Measurements from ENCODE around the gene SPDL1.
A peak's percentile ranks its signal among the peaks of the same experiment; 100 is the strongest.
"Not testable (repeated sequence)": the region's sequence is repeated elsewhere in the genome, so short reads cannot be mapped to it uniquely, and the experiment has no call there.

Gene SPDL1

DNA sequence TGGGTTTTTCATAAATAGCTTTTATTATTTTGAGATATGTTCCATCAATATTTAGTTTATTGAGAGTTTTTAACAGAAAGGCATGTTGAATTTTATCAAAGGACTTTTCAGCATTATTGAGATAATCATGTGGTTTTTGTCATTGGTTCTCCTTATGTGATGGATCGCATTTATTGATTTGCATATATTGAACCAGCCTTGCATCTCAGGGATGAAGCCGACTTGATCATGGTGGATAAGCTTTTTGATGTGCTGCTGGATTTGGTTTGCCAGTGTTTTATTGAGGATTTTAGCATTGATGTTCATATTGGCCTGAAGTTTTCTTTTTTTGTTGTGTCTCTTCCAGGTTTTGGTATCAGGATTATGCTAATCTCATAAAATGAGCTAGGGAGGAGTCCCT, 40.7 kb downstream of the SPDL1 start:
- H3K9me3 ChIP-seq (ENCODE audit: control insufficient read depth in 2 of 2, low read length in 2 of 2); H3K4me3 ChIP-seq (ENCODE audit: low read length in 2 of 2); H3K4me1 ChIP-seq (ENCODE audit: control insufficient read depth in 2 of 2, insufficient read depth in 2 of 2, low read length in 2 of 2); H3K27ac ChIP-seq (ENCODE audit: low read depth in 2 of 2, low read length in 2 of 2); H3K36me3 ChIP-seq (ENCODE audit: control insufficient read depth in 2 of 2, insufficient read depth in 2 of 2, low read length in 2 of 2); H3K9ac ChIP-seq (ENCODE audit: low read depth in 1 of 2, low read length in 2 of 2); H3K27me3 ChIP-seq (ENCODE audit: control insufficient read depth in 2 of 2, insufficient read depth in 2 of 2, low read length in 2 of 2): not testable (repeated sequence)

GRCh38 chr5:169626779-169627178, 43.2 kb downstream of the SPDL1 start:
- Histone ChIP-seq H3K4me1 (ENCODE audit: control insufficient read depth in 2 of 2, insufficient read depth in 2 of 2, low read length in 2 of 2) (no peaks in the 10 kb centered on the region), H3K36me3 (ENCODE audit: control insufficient read depth in 2 of 2, insufficient read depth in 2 of 2, low read length in 2 of 2) (no peaks in the 10 kb centered on the region), H3K27ac (ENCODE audit: low read depth in 2 of 2, low read length in 2 of 2) (no peak overlapping the region), H3K27me3 (ENCODE audit: control insufficient read depth in 2 of 2, insufficient read depth in 2 of 2, low read length in 2 of 2) (no peaks in the 10 kb centered on the region), H3K4me3 (ENCODE audit: low read length in 2 of 2) (no peak overlapping the region), H3K9ac (ENCODE audit: low read depth in 1 of 2, low read length in 2 of 2) (no peak overlapping the region), H3K9me3 (ENCODE audit: control insufficient read depth in 2 of 2, low read length in 2 of 2) (no peaks in the 10 kb centered on the region)

- Histone ChIP-seq H3K27ac (ENCODE audit: low read depth in 2 of 2, low read length in 2 of 2) (no peak overlapping the region), H3K9me3 (ENCODE audit: control insufficient read depth in 2 of 2, low read length in 2 of 2) (no peaks in the 10 kb centered on the region), H3K4me1 (ENCODE audit: control insufficient read depth in 2 of 2, insufficient read depth in 2 of 2, low read length in 2 of 2) (no peaks in the 10 kb centered on the region), H3K27me3 (ENCODE audit: control insufficient read depth in 2 of 2, insufficient read depth in 2 of 2, low read length in 2 of 2) (no peaks in the 10 kb centered on the region), H3K36me3 (ENCODE audit: control insufficient read depth in 2 of 2, insufficient read depth in 2 of 2, low read length in 2 of 2) (no peaks in the 10 kb centered on the region), H3K9ac (ENCODE audit: low read depth in 1 of 2, low read length in 2 of 2) (no peak overlapping the region), H3K4me3 (ENCODE audit: low read length in 2 of 2) (no peak overlapping the region)
These were observed 44.0 kb downstream of the SPDL1 start for GRCh38 chr5:169627551-169627950.

DNA sequence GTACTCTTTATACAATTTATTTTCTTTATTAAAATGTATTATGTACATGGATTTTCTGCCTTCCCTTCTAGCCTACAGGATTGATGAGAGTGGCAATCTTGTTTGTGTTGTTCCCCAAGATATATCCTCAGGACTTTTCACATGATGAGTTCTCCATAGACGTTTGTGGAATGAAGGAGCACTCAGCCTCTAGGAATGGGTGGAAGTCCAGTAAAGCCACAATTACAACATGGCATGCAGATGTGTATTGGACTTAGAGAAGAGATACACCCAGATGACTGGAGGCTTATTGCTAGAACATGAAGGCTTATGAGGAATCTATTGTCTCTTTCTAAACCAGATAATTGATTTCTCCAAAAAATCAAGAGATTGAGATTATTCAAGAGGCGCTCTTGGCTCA, 45.3 kb downstream of the SPDL1 start:
- no peaks in the 10 kb centered on the region for H3K27me3 ChIP-seq (ENCODE audit: control insufficient read depth in 2 of 2, insufficient read depth in 2 of 2, low read length in 2 of 2)
- H3K9me3 ChIP-seq (ENCODE audit: control insufficient read depth in 2 of 2, low read length in 2 of 2): no peaks in the 10 kb centered on the region
- no peaks in the 10 kb centered on the region for H3K36me3 ChIP-seq (ENCODE audit: control insufficient read depth in 2 of 2, insufficient read depth in 2 of 2, low read length in 2 of 2)
- no peak overlapping the region for H3K27ac ChIP-seq (ENCODE audit: low read depth in 2 of 2, low read length in 2 of 2)
- no peaks in the 10 kb centered on the region for H3K4me1 ChIP-seq (ENCODE audit: control insufficient read depth in 2 of 2, insufficient read depth in 2 of 2, low read length in 2 of 2)
- no peak overlapping the region for H3K4me3 ChIP-seq (ENCODE audit: low read length in 2 of 2)
- H3K9ac ChIP-seq (ENCODE audit: low read depth in 1 of 2, low read length in 2 of 2): no peak overlapping the region

GRCh38 chr5:169629847-169630548, 46.4 kb downstream of the SPDL1 start:
- H3K9me3 ChIP-seq (ENCODE audit: control insufficient read depth in 2 of 2, low read length in 2 of 2): no peaks in the 10 kb centered on the region
- no peak overlapping the region for H3K27ac ChIP-seq (ENCODE audit: low read depth in 2 of 2, low read length in 2 of 2)
- H3K4me3 ChIP-seq (ENCODE audit: low read length in 2 of 2): no peak overlapping the region
- no peaks in the 10 kb centered on the region for H3K27me3 ChIP-seq (ENCODE audit: control insufficient read depth in 2 of 2, insufficient read depth in 2 of 2, low read length in 2 of 2)
- H3K36me3 ChIP-seq (ENCODE audit: control insufficient read depth in 2 of 2, insufficient read depth in 2 of 2, low read length in 2 of 2): no peaks in the 10 kb centered on the region
- H3K9ac ChIP-seq (ENCODE audit: low read depth in 1 of 2, low read length in 2 of 2): no peak overlapping the region
- no peaks in the 10 kb centered on the region for H3K4me1 ChIP-seq (ENCODE audit: control insufficient read depth in 2 of 2, insufficient read depth in 2 of 2, low read length in 2 of 2)

DNA sequence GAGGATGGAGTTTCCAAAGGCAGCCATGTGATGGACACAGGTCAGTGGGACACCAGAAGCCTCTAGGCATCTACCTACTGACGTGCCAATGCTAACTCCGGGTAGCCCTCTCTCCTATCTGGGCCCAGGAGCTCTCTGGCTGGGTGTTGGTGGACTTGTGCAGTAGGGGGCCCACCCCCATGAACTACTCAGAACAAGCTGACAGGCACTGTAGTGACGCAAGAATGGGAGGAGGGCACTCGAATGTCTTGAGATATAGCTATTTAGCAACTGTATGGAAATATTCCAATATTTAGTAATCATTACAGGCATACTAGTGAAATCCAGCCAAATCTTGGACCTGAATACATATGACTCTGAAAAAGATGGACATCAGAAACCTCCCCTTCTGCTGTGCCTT, 47.8 kb downstream of the SPDL1 start:
- no peaks in the 10 kb centered on the region for H3K4me1 ChIP-seq (ENCODE audit: control insufficient read depth in 2 of 2, insufficient read depth in 2 of 2, low read length in 2 of 2)
- no peak overlapping the region for H3K4me3 ChIP-seq (ENCODE audit: low read length in 2 of 2)
- H3K27me3 ChIP-seq (ENCODE audit: control insufficient read depth in 2 of 2, insufficient read depth in 2 of 2, low read length in 2 of 2): no peaks in the 10 kb centered on the region
- no peaks in the 10 kb centered on the region for H3K36me3 ChIP-seq (ENCODE audit: control insufficient read depth in 2 of 2, insufficient read depth in 2 of 2, low read length in 2 of 2)
- H3K27ac ChIP-seq (ENCODE audit: low read depth in 2 of 2, low read length in 2 of 2): no peak overlapping the region
- H3K9me3 ChIP-seq (ENCODE audit: control insufficient read depth in 2 of 2, low read length in 2 of 2): no peaks in the 10 kb centered on the region
- no peak overlapping the region for H3K9ac ChIP-seq (ENCODE audit: low read depth in 1 of 2, low read length in 2 of 2)

DNA sequence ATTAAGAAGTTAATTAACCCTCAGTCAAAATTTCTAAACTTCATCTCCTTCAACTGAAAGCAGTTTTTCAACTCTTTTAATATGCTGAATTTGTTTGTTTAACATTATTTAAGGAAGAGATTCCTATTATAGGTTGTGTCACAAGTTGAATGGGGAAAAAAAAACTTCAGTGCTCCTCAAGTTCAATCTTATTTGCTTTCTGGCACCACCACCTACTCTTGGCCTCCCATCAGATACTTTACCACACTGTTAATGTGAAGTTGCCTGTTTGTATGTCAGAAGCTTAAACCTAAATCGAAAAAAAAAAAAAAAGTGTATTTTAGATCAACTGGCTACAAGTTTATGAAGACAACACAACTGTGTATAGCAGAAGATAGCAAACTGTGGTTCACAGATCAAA, 49.4 kb downstream of the SPDL1 start:
- peaks cover 0 to 2% of the 10 kb centered on the region in 2 donors for H3K27me3 ChIP-seq (ENCODE audit: control insufficient read depth in 2 of 2, insufficient read depth in 2 of 2, low read length in 2 of 2)
- H3K36me3 ChIP-seq (ENCODE audit: control insufficient read depth in 2 of 2, insufficient read depth in 2 of 2, low read length in 2 of 2): no peaks in the 10 kb centered on the region
- H3K4me3 ChIP-seq (ENCODE audit: low read length in 2 of 2): no peak overlapping the region
- no peaks in the 10 kb centered on the region for H3K9me3 ChIP-seq (ENCODE audit: control insufficient read depth in 2 of 2, low read length in 2 of 2)
- no peak overlapping the region for H3K27ac ChIP-seq (ENCODE audit: low read depth in 2 of 2, low read length in 2 of 2)
- no peaks in the 10 kb centered on the region for H3K4me1 ChIP-seq (ENCODE audit: control insufficient read depth in 2 of 2, insufficient read depth in 2 of 2, low read length in 2 of 2)
- H3K9ac ChIP-seq (ENCODE audit: low read depth in 1 of 2, low read length in 2 of 2): no peak overlapping the region

- H3K4me3 ChIP-seq (ENCODE audit: low read length in 2 of 2): no peak overlapping the region
- no peak overlapping the region for H3K9ac ChIP-seq (ENCODE audit: low read depth in 1 of 2, low read length in 2 of 2)
- no peaks in the 10 kb centered on the region for H3K4me1 ChIP-seq (ENCODE audit: control insufficient read depth in 2 of 2, insufficient read depth in 2 of 2, low read length in 2 of 2)
- H3K9me3 ChIP-seq (ENCODE audit: control insufficient read depth in 2 of 2, low read length in 2 of 2): no peaks in the 10 kb centered on the region
- no peak overlapping the region for H3K27ac ChIP-seq (ENCODE audit: low read depth in 2 of 2, low read length in 2 of 2)
- peaks cover 0 to 2% of the 10 kb centered on the region in 2 donors for H3K27me3 ChIP-seq (ENCODE audit: control insufficient read depth in 2 of 2, insufficient read depth in 2 of 2, low read length in 2 of 2)
- no peaks in the 10 kb centered on the region for H3K36me3 ChIP-seq (ENCODE audit: control insufficient read depth in 2 of 2, insufficient read depth in 2 of 2, low read length in 2 of 2)
These were observed 51.0 kb downstream of the SPDL1 start for GRCh38 chr5:169634606-169635005.

- H3K27ac ChIP-seq (ENCODE audit: low read depth in 2 of 2, low read length in 2 of 2): no peak overlapping the region
- H3K27me3 ChIP-seq (ENCODE audit: control insufficient read depth in 2 of 2, insufficient read depth in 2 of 2, low read length in 2 of 2): peaks cover 0 to 2% of the 10 kb centered on the region in 2 donors
- no peaks in the 10 kb centered on the region for H3K36me3 ChIP-seq (ENCODE audit: control insufficient read depth in 2 of 2, insufficient read depth in 2 of 2, low read length in 2 of 2)
- no peaks in the 10 kb centered on the region for H3K9me3 ChIP-seq (ENCODE audit: control insufficient read depth in 2 of 2, low read length in 2 of 2)
- no peaks in the 10 kb centered on the region for H3K4me1 ChIP-seq (ENCODE audit: control insufficient read depth in 2 of 2, insufficient read depth in 2 of 2, low read length in 2 of 2)
- H3K9ac ChIP-seq (ENCODE audit: low read depth in 1 of 2, low read length in 2 of 2): no peak overlapping the region
- no peak overlapping the region for H3K4me3 ChIP-seq (ENCODE audit: low read length in 2 of 2)
These were observed 52.4 kb downstream of the SPDL1 start for GRCh38 chr5:169635936-169636335.

GRCh38 chr5:169636477-169637084, 53.0 kb downstream of the SPDL1 start:
- Histone ChIP-seq H3K27me3 (ENCODE audit: control insufficient read depth in 2 of 2, insufficient read depth in 2 of 2, low read length in 2 of 2) (peaks cover 0 to 2% of the 10 kb centered on the region in 2 donors), H3K27ac (ENCODE audit: low read depth in 2 of 2, low read length in 2 of 2) (peak overlapping the region in 1 of 2 donors; percentile 79), H3K9ac (ENCODE audit: low read depth in 1 of 2, low read length in 2 of 2) (peak overlapping the region in 1 of 2 donors; percentile 43), H3K9me3 (ENCODE audit: control insufficient read depth in 2 of 2, low read length in 2 of 2) (no peaks in the 10 kb centered on the region), H3K4me1 (ENCODE audit: control insufficient read depth in 2 of 2, insufficient read depth in 2 of 2, low read length in 2 of 2) (no peaks in the 10 kb centered on the region), H3K36me3 (ENCODE audit: control insufficient read depth in 2 of 2, insufficient read depth in 2 of 2, low read length in 2 of 2) (no peaks in the 10 kb centered on the region), H3K4me3 (ENCODE audit: low read length in 2 of 2) (peak overlapping the region; percentile 57 to 78)

All from mucosa of rectum (tissue), 2 donors.